GM18870 (cell line): ENCODE data around the gene ZCCHC7.
"Not testable (repeated sequence)": the region's sequence is repeated elsewhere in the genome, so short reads cannot be mapped to it uniquely, and the experiment has no call there.

Experiments
- ATAC-seq: cut with Tn5 transposase; IDR thresholded peaks from one replicate; pipeline ENCODE4 v1.9.1; 2021; ENCODE audit warnings: moderate library complexity; ENCODE audit not compliant: unreplicated experiment

Gene ZCCHC7

GRCh38 chr9:37120843-37121335 lies 515 bp downstream of the ZCCHC7 start:
- ATAC-seq: peak; percentile 9

GRCh38 chr9:37121881-37122280 lies 1.5 kb downstream of the ZCCHC7 start:
- ATAC-seq: no peak

DNA sequence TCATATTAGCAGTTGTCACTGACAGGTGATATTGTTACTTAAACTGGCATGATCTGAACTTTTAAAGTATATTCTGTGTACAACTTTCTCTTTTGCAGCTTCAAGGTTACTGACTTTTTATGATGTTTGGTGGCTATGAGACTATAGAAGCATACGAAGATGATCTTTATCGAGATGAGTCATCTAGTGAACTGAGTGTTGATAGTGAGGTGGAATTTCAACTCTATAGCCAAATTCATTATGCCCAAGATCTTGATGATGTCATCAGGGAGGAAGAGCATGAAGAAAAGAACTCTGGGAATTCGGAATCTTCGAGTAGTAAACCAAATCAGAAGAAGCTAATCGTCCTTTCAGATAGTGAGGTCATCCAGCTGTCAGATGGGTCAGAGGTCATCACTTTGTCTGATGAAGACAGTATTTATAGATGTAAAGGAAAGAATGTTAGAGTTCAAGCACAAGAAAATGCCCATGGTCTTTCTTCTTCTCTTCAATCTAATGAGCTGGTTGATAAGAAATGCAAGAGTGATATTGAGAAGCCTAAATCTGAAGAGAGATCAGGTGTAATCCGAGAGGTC lies 5.9 kb downstream of the ZCCHC7 start:
- ATAC-seq: no peak

GRCh38 chr9:37127018-37127417 lies 6.6 kb downstream of the ZCCHC7 start:
- ATAC-seq: no peak

GRCh38 chr9:37128051-37128450 lies 7.7 kb downstream of the ZCCHC7 start:
- ATAC-seq: no peak

- ATAC-seq: no peak
These were observed 13.8 kb downstream of the ZCCHC7 start for GRCh38 chr9:37134166-37134565.

DNA sequence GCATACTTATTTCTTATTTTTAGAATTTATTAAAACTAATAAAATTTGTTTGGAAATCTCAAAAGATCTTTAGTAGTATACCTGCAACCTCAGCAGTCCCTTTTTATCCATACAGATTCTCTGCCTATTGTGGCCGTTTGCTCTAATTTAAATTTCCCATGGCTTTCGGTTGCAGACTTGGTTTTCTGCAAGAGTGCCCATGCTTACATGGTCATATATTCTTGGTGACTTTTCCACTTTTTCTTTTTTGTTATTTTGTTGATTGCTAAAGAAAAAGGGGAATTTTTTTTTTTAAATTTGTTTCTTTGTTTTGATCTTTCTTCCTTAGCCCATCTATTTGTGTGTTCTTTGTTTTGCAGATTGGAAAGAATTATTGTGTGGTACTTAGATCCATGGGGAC lies 20.6 kb downstream of the ZCCHC7 start:
- ATAC-seq: no peak

GRCh38 chr9:37144762-37145161 lies 24.4 kb downstream of the ZCCHC7 start:
- ATAC-seq: peak; percentile 58

DNA sequence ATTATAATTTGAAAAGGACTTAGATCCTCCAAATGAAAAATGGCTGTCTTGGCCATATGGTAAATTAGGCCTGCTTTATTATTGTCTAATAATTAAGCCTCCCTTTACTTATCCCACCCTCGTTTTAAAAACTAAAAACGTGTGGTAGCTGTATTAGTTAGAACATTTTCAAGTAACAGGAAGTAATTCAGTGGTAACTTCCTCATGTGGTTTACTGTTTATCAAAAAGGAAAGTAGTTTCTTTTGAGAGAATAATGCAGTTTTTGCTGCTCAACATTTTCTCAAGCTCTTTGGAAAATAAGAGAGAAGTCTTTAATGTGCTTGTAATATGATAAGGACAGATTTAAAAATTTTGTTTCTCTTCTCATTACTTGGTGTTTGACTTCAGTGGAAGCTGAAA lies 26.0 kb downstream of the ZCCHC7 start:
- peak; percentile 59 for ATAC-seq

DNA sequence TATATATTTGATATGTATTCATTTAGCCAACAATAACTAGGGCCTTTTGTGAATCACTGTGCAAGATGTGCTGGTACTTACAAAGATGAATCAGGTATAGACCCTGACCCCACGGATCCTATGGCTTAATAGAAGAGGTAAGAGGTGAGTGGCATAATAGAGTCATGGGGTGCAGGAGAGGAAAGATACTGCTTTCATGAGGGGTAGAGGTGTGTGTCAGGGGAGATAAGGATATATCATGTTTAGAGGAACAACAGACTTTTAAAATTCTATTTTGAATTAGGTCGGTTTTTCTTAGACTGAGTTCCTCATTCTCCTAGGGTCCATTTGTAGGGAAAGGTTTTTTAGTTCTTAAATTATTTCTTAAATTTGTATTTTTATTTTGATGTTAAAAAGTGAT lies 27.8 kb downstream of the ZCCHC7 start:
- ATAC-seq: no peak

DNA sequence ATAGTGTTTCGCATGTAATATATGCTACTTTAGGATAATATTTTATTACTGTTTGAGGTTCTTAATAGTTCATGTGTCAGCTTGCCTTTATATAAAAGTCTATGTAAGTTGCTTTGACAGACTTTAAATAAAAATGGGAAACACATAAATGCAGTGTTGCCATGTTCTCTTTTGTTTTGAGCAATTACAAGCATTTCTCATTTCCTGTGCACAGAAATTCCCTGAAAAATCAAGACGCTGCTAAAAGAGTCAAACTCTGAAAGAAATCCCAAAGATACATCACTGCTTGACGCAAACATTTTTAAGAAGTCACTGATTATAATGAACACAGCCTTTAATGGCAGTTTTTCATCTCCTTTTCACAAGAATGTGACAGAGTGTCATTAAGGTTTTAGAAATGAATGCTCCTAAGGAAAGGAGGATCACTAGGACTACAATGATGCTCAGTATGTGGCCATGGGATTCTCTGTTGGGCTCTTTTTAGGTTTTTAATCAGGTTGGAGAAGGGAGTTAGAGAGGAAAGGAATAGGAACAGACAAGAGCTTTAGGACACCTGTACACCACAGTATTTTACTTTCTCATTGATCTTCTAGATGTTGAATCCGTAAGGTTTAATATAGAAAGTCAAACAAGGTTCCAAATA lies 29.4 kb downstream of the ZCCHC7 start:
- ATAC-seq: no peak

GRCh38 chr9:37150415-37150814 lies 30.0 kb downstream of the ZCCHC7 start:
- no peak for ATAC-seq

GRCh38 chr9:37151812-37152211 lies 31.4 kb downstream of the ZCCHC7 start:
- no peak for ATAC-seq

DNA sequence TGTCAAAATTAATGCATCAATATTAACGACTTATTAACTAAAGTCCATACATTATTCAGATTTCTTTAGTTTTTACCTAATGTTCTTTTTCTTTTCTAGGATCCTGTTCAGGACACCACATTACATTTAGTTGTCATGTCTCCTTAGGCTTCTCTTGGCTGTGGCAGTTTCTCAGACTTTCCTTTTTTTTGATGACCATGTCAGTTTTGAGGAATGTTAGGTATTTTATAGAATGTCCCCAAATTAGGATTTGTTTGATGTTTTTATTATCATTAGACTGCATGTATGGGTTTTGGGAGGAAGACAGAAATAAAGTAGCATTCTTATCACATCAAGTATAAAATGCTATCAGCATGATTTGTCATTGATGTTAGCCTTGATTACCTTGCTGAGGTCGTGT lies 32.0 kb downstream of the ZCCHC7 start:
- ATAC-seq: no peak

DNA sequence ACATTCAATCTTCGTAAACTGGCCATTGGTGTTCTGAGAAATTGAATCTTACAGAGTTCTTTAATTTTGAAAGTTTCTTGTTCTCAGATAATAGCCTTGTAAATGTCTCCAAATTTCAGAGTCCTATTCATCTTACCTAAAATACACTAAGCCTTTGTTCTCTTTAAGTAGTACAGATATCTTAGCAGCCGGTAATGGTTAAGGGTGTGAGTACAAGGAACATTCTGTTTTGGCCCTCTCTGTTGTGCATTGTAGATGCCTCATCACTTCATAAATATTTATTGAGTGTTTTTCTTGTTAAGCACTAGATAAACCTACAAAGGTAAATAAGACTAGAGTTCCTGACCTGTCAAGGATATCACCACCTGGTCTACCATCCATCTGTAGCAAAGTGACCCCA lies 35.2 kb downstream of the ZCCHC7 start:
- ATAC-seq: no peak

- ATAC-seq: no peak
These were observed 35.8 kb downstream of the ZCCHC7 start for GRCh38 chr9:37156205-37156604.

- ATAC-seq: no peak
These were observed 36.5 kb downstream of the ZCCHC7 start for GRCh38 chr9:37156781-37157356.

- no peak for ATAC-seq
These were observed 37.5 kb downstream of the ZCCHC7 start for GRCh38 chr9:37157726-37158377.

DNA sequence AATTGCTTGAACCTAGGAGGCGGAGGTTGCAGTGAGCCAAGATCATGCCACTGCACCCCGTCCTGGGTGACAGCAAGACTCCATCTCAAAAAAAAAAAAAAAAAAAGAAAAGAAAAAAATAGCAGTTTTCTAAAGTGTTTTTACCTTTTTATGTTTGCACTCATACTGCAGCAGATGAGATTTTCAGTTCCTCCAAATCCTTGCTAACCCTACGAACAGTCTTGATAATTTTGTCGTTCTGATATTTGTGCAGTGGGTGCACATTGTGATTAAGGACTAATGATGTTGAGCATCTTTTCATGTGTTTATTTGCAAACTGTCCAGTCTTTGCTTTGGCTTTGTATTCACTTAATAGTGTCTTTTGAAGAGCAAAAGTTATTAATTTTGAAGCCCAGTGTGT lies 42.9 kb downstream of the ZCCHC7 start:
- ATAC-seq: no peak

- ATAC-seq: not testable (repeated sequence)
These were observed 44.0 kb downstream of the ZCCHC7 start for GRCh38 chr9:37164335-37164734.

DNA sequence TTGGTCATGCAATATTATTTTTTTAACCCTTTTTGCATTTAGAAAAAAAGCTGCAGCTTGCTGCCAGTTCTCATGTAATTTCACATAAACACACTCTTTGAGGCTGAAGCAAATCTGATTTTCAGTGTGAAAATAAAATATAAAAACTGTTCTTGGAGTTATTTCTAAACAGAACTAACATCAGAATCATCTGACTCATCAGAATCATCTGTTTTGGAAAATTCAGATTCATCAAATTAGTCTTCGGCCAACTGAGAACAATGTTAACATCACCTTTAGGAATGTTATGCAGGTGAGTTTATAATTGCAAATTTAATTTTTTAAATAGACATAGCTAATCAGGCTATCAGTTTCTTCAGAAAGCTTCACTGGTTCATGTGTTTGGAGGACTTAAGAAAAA lies 45.3 kb downstream of the ZCCHC7 start:
- no peak for ATAC-seq

- ATAC-seq: no peak
These were observed 47.2 kb downstream of the ZCCHC7 start for GRCh38 chr9:37167456-37168047.
